Measurements from ENCODE around the gene ADAMTS18.

The ADAMTS18 gene

GRCh38 chr16:77450790-77451487 lies 16.1 kb upstream of the ADAMTS18 start:
- ChIA-PET CTCF (no interaction called here), POLR2A (ENCODE audit: low non-redundant PET) (no interaction called here)
- H3K27ac ChIP-seq, result no peak overlapping the region

GRCh38 chr16:77449208-77449607 lies 14.4 kb upstream of the ADAMTS18 start:
- H3K27ac ChIP-seq, result no peak overlapping the region
- TF ChIP-seq CTCF (conservative IDR thresholded peaks at IDR 0.05; ENCODE audit: low read depth), result no peak
- ChIA-PET CTCF (no interaction called here), POLR2A (ENCODE audit: low non-redundant PET) (no interaction called here)
- DNase-seq (ENCODE audit: low spot score), result no peak

More at GRCh38 chr16:77450790-77451487, 16.1 kb upstream of the ADAMTS18 start:
- DNase-seq (ENCODE audit: low spot score), result no peak
- no peak for TF ChIP-seq CTCF (conservative IDR thresholded peaks at IDR 0.05; ENCODE audit: low read depth)

GRCh38 chr16:77445324-77445723 lies 10.5 kb upstream of the ADAMTS18 start:
- DNase-seq (ENCODE audit: low spot score), result no peak
- TF ChIP-seq CTCF (conservative IDR thresholded peaks at IDR 0.05; ENCODE audit: low read depth), result no peak
- no peak overlapping the region for H3K27ac ChIP-seq
- ChIA-PET POLR2A (ENCODE audit: low non-redundant PET) (no interaction called here), CTCF (no interaction called here)

GRCh38 chr16:77444147-77444460 lies 9.3 kb upstream of the ADAMTS18 start:
- POLR2A ChIA-PET (ENCODE audit: low non-redundant PET), result no interaction called here
- no peak for TF ChIP-seq CTCF (conservative IDR thresholded peaks at IDR 0.05; ENCODE audit: low read depth)
- CTCF ChIA-PET, result no interaction called here
- DNase-seq (ENCODE audit: low spot score), result no peak
- H3K27ac ChIP-seq, result no peak overlapping the region

GRCh38 chr16:77443357-77444146 lies 8.7 kb upstream of the ADAMTS18 start:
- ChIA-PET POLR2A (ENCODE audit: low non-redundant PET) (no interaction called here), CTCF (no interaction called here)
- no peak overlapping the region for H3K27ac ChIP-seq
- TF ChIP-seq CTCF (conservative IDR thresholded peaks at IDR 0.05; ENCODE audit: low read depth), result no peak
- no peak for DNase-seq (ENCODE audit: low spot score)

GRCh38 chr16:77442078-77442477 lies 7.2 kb upstream of the ADAMTS18 start:
- ChIA-PET CTCF (no interaction called here), POLR2A (ENCODE audit: low non-redundant PET) (no interaction called here)
- no peak for TF ChIP-seq CTCF (conservative IDR thresholded peaks at IDR 0.05; ENCODE audit: low read depth)
- no peak overlapping the region for H3K27ac ChIP-seq
- DNase-seq (ENCODE audit: low spot score), result no peak

Data from RWPE1 (cell line).